Measurements from ENCODE around the gene ATAD3C. TPM values are rescaled to one million over a fixed set of nuclear protein-coding genes. Genes with fewer than 3 reads are reported as not detected.
"Not testable (repeated sequence)": the region's sequence is repeated elsewhere in the genome, so short reads cannot be mapped to it uniquely, and the experiment has no call there.

ATAD3C gene
- total RNA-seq, 2 donors from 2014 or later = 0.49 to 0.87 TPM

DNA sequence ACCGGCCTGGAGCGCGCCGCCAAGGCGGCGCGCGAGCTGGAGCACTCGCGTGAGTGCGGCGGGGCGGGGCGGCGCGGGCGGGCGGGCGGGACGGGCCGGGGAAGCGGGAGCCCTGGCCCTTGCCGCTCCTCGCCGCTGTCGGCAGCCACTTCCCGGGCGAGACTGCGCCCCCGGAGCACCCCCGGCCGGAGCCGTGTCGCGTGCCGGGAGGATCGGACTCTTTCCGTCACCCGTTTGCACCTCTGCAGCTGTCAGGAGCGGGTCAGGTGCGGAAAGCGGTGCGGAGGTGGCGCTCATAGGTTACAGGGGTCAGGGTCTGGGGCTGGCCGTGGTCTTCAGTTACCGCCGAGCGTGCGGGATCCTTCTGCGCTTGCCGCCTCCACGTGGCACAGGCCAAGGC, 62.9 kb downstream of the ATAD3C start:
- intact Hi-C loops (cut with DNase I, micrococcal nuclease) = not testable (repeated sequence)
- DNase-seq (peak in 1 of 2 donors; percentile 16), ATAC-seq (peak; percentile 7)

DNA sequence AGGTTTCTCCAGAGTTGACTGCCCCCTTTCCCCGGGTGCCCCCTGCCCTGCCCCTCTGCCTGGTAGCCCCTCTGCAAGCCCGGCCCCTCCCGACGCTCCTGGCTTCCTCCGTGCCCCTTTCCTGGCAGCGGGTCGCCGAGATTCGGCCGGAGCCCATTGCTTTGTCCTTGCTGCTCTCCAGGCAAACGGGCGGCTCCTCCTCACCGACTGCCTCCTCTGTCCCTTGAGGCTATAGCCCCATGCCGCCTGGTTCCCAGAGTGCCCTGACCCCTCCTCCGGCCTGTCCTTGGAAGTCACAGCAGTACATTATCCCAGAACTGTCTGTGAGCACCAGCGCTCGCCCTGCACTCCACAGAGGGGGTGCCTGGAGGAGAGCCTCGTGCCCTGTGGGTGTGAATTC, 64.2 kb downstream of the ATAD3C start:
- DNase-seq; ATAC-seq; intact Hi-C loops (cut with DNase I, micrococcal nuclease): not testable (repeated sequence)

DNA sequence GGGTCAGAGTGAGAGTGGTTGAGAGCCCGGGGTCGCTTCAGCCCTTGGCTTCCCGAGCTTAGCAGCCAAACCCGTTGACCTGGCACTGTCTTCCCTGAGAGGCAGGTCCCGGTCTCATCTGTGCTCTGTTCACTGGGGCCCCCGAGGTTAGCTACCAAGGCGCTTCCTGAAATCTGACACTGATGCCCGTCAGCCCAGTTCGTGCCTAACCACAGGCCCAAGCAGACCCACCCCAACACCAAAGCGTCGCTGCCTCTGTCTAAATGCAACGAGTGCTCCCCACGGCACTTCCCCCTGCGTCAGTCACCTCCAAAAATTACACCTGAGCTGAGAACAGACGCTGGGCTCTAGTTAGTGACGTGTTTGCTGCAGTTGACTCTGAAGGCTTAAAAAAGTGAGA, 64.9 kb downstream of the ATAD3C start:
- DNase-seq; ATAC-seq; intact Hi-C loops (cut with DNase I, micrococcal nuclease): not testable (repeated sequence)

DNA sequence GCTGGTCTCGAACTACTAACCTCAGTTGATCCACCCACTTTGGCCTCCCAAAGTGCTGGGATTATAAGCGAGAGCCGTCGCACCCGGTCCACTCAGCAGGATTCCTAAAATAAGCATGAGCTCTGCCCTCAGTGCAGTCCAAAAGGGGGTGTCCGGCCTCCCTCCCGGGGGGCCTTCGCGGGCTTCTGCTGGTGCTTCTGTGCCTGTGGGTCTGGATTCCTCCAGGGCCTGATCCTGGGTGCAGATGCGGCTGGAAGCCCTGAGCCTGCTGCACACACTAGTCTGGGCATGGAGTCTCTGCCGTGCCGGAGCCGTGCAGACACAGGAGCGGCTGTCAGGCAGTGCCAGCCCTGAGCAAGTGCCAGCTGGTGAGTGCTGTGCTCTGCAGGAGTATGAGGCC, 67.4 kb downstream of the ATAD3C start:
- DNase-seq; intact Hi-C loops (cut with DNase I, micrococcal nuclease); ATAC-seq: not testable (repeated sequence)

DNA sequence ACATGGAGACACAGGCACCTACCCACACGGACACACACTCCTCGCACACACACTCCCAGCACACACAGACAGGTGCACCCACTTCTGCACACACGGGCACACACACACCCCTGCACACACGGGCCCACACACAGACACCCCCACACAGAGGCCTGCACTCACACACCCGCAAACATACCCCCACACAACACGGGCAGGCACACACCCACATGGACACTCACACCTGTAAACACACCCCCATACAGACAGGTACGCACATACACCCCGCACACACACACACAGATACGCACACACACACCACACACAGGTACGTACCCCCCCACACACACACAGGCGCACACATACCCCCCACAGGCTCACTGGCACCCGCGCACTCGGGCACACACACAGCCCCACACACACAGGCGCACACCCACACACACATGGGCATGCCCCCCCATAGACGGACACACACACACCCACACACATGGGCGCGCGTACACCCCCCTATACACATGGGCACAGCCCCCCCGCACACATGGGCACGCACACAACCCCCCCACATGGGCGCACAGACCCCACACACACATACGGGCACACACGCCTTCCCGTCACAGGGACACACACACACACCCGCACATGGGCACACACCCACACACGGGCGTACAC, 68.6 kb downstream of the ATAD3C start:
- intact Hi-C loops (cut with DNase I, micrococcal nuclease) = no loop called here
- no peak for ATAC-seq
- no peak for DNase-seq

DNA sequence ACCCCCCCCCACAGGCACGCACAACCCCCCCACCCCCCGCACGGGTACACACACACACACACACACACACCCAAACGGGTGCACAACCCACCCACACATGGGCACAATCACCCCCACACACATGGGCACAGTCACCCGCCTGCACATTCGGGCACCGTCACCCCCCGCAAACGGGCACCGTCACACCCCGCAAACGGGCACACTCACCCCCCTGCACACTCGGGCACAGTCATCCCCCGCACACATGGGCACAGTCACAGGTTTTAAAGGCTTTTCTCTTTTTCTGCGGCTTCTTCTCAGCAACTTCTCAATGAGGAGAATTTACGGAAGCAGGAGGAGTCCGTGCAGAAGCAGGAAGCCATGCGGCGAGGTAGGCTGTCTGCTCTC, 69.1 kb downstream of the ATAD3C start:
- not testable (repeated sequence) for DNase-seq

More for the DNA sequence above, 69.1 kb downstream of the ATAD3C start:
- ATAC-seq; intact Hi-C loops (cut with DNase I, micrococcal nuclease): not testable (repeated sequence)

Other genes with a start within 250 kb of the ATAD3C start
- 1 to 10 TPM in 1 of 2 donors, under 1 TPM in 1; 0.64 to 3.7 TPM for gene TNFRSF18, start 243.1 kb upstream of the ATAD3C start, total RNA-seq
- gene TNFRSF4, start 235.5 kb upstream of the ATAD3C start, total RNA-seq = 1 to 10 TPM in 1 of 2 donors, under 1 TPM in 1; 0.55 to 1.3 TPM
- 100 to 1,000 TPM; 235 to 273 TPM for gene SDF4, start 217.7 kb upstream of the ATAD3C start, total RNA-seq
- gene B3GALT6, start 217.5 kb upstream of the ATAD3C start, total RNA-seq = 1 to 10 TPM; 8.2 to 9.6 TPM
- 10 to 100 TPM; 40.0 to 71.6 TPM for gene C1QTNF12, start 203.0 kb upstream of the ATAD3C start, total RNA-seq
- 10 to 100 TPM; 46.3 to 56.3 TPM for gene UBE2J2, start 175.8 kb upstream of the ATAD3C start, total RNA-seq
- gene SCNN1D, start 169.3 kb upstream of the ATAD3C start, total RNA-seq = 1 to 10 TPM; 1.5 to 1.6 TPM
- 10 to 100 TPM; 49.2 to 58.7 TPM for gene ACAP3, start 141.8 kb upstream of the ATAD3C start, total RNA-seq
- gene PUSL1, start 141.1 kb upstream of the ATAD3C start, total RNA-seq = 10 to 100 TPM; 15.5 to 18.7 TPM
- gene INTS11, start 125.0 kb upstream of the ATAD3C start, total RNA-seq = 10 to 100 TPM; 80.6 to 94.2 TPM
- gene CPTP, start 124.9 kb upstream of the ATAD3C start, total RNA-seq = 10 to 100 TPM; 67.3 to 86.7 TPM
- under 1 TPM; 0.67 to 0.89 TPM for gene TAS1R3, start 118.4 kb upstream of the ATAD3C start, total RNA-seq
- 10 to 100 TPM; 57.2 to 69.0 TPM for gene DVL1, start 100.3 kb upstream of the ATAD3C start, total RNA-seq
- 10 to 100 TPM in 1 of 2 donors, 1 to 10 TPM in 1; 8.5 to 20.7 TPM for gene MXRA8, start 91.1 kb upstream of the ATAD3C start, total RNA-seq
- gene AURKAIP1, start 74.5 kb upstream of the ATAD3C start, total RNA-seq = 100 to 1,000 TPM; 175 to 212 TPM
- 100 to 1,000 TPM; 115 to 129 TPM for gene CCNL2, start 50.4 kb upstream of the ATAD3C start, total RNA-seq
- 10 to 100 TPM; 82.1 to 96.7 TPM for gene MRPL20, start 42.4 kb upstream of the ATAD3C start, total RNA-seq
- gene ANKRD65, start 28.4 kb upstream of the ATAD3C start, total RNA-seq = 1 to 10 TPM in 1 of 2 donors, under 1 TPM in 1; 0.76 to 2.7 TPM
- gene VWA1, start 14.0 kb upstream of the ATAD3C start, total RNA-seq = 10 to 100 TPM; 40.1 to 81.5 TPM
- gene ATAD3B, start 22.1 kb downstream of the ATAD3C start, total RNA-seq = 10 to 100 TPM; 15.2 to 16.4 TPM
- gene ATAD3A, start 62.5 kb downstream of the ATAD3C start, total RNA-seq = 10 to 100 TPM; 20.7 to 29.6 TPM
- 1 to 10 TPM in 1 of 2 donors, under 1 TPM in 1; 0.67 to 2.6 TPM for gene TMEM240, start 90.9 kb downstream of the ATAD3C start, total RNA-seq
- 100 to 1,000 TPM; 118 to 130 TPM for gene SSU72, start 125.2 kb downstream of the ATAD3C start, total RNA-seq
- gene FNDC10, start 150.4 kb downstream of the ATAD3C start, total RNA-seq = 1 to 10 TPM; 3.1 to 3.3 TPM
- 10 to 100 TPM; 84.8 to 86.1 TPM for gene MIB2, start 165.8 kb downstream of the ATAD3C start, total RNA-seq
- gene MMP23B, start 182.5 kb downstream of the ATAD3C start, total RNA-seq = 1 to 10 TPM; 1.2 to 7.2 TPM
- gene CDK11B, start 209.3 kb downstream of the ATAD3C start, total RNA-seq = 10 to 100 TPM; 29.6 to 37.0 TPM
- gene SLC35E2B, start 243.1 kb downstream of the ATAD3C start, total RNA-seq = 10 to 100 TPM; 39.0 to 57.0 TPM